ENCODE data around the gene ATP11B.

ATP11B gene

DNA sequence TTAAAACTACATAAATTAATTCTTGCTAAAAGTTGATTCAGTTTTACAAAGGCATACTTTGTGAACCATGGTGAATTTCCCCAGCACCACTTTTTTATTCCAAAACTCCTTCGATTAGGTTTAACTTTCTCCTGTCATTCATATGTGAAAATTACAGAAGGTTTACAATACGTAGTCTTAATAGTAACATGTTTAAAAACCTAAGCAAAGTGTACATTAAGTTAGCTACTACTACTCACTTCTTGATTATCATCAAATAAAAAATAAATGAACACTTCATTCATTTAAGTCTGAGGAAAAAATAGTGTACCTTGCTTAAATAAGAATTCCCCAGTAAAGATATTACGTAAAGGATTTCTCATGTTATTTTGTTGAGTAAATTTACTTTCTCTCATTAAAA, 148.4 kb downstream of the ATP11B start:
- DNase-seq (ENCODE audit: extremely low read depth in 1 of 2, low read depth in 1 of 2) = no peak

DNA sequence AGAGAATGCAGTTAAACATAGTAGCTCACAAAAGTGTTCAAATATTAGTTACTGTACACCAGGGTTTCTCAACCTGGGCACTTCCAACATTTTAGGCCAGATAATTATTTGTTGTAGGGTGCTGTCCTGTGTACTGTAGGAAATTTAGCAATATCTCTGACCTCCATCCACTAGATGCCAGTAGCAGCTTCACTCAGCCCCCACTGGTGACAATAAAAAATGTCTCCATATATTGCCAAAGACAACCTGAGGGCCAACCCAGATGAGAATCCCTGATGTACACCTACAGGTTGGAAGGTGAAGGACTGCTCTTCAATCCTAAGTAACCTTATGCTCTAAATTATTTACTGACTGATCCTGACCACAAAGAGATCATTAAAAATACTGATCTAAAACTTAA, 154.6 kb downstream of the ATP11B start:
- DNase-seq (ENCODE audit: extremely low read depth in 1 of 2, low read depth in 1 of 2) = no peak

DNA sequence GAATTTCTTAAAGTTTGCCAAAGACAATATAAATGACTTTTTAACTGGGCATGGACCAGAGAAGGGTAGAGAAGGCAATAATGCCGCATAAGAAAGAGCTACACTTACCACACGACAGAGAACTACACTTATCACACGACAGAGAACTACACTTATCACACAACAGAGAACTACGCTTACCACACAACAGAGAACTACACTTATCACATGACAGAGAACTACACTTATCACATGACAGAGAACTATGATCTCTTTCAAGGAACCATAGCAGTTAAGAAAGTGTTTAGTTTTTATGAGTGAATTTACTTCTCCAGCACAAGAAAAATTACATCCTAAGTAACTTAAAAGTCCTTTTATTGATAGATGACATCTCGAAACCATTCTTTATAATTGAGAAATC, 155.0 kb downstream of the ATP11B start:
- no peak for DNase-seq (ENCODE audit: extremely low read depth in 1 of 2, low read depth in 1 of 2)

DNA sequence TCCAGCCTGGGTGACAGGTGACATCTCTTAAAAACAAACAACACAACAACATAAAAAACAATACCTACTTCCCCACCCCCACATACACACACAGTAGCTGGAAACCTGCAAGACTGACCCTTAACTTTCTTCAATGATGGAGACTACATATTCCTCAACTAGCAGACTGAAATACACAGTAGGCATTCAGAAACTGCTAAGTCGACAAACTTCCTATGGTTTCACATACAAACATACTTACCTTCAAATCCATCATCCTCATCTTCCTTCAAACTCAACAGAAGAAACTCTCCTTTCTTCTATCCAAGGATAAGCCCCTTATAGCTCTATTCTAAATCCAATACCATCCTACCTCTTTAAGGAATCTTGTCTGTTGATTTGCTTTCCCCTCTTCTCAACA, 156.4 kb downstream of the ATP11B start:
- no peak for DNase-seq (ENCODE audit: extremely low read depth in 1 of 2, low read depth in 1 of 2)

DNA sequence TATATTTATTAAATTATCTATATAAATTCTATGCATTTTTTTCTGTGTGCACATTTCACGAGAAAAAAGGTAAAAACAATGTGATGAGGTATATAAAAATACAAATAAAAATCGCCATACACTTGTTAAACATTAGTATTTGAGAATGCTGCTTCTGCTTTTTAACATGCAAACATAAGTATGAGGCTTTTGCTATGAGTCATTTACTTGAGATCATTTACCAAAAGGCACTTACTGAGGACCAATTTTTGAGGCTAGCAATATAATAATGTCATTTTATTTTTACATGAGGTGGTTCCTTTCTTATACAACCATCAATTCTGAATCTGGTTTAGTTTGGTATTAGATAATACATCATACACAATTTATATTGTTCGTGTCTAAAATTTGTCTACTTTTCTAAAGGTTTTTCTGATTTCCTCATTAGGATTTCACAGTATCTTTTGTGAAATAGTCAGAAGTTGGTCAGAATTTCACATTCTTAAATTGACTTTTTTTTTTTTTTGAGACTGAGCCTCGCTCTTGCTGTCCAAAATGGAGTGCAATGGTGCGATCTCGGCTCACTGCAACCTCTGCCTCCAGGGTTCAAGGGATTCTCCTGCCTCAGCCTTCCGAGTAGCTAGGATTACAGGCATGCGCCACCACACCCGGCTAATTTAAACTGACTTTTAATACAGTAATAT, 161.4 kb downstream of the ATP11B start:
- no peak for DNase-seq (ENCODE audit: extremely low read depth in 1 of 2, low read depth in 1 of 2)

DNA sequence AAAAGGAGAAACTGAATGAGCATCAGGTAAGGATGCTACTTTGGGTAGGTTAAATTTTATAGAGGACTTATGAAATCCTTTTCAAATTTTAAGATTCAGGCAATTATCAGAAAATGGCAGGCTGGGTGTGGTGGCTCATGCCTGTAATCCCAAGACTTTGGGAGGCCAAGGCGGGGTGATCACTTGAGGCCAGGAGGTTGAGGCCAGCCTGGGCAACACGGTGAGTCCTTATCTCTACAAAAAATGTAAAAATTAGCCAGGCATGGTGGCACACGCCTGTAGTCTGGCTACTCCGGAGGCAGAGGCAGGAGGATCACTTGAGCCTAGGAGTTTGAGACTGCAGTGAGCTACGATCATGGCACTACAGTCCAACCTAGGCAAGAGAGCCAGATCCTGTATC, 163.9 kb downstream of the ATP11B start:
- DNase-seq (ENCODE audit: extremely low read depth in 1 of 2, low read depth in 1 of 2) = no peak

DNA sequence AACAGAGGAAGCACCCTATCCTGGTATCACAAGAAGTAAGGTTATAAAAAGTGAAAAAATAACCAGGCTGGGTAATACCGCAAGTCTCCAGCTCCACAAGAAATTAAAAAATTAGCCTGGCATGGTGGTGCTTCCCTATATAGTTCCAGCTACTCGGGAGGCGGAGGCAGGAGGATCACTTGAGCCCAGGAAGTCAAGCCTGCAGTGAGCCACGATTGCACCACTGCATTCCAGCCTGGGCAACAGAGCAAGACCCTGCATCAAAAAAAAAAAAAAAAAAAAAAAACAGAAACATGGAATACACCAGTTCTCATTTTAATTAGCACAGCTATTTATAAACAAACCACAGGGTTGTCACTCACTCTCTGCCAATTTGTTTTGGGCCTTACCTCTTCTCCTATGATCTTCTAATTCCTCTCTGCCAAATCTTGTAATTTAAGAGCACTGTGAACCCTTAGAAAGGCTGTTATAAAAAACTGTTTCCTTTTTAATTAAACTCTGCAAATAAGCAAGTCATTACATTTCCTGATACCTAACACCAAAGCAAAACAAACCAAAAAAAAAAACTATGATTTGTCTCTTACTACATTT, 164.5 kb downstream of the ATP11B start:
- DNase-seq (ENCODE audit: extremely low read depth in 1 of 2, low read depth in 1 of 2) = no peak

DNA sequence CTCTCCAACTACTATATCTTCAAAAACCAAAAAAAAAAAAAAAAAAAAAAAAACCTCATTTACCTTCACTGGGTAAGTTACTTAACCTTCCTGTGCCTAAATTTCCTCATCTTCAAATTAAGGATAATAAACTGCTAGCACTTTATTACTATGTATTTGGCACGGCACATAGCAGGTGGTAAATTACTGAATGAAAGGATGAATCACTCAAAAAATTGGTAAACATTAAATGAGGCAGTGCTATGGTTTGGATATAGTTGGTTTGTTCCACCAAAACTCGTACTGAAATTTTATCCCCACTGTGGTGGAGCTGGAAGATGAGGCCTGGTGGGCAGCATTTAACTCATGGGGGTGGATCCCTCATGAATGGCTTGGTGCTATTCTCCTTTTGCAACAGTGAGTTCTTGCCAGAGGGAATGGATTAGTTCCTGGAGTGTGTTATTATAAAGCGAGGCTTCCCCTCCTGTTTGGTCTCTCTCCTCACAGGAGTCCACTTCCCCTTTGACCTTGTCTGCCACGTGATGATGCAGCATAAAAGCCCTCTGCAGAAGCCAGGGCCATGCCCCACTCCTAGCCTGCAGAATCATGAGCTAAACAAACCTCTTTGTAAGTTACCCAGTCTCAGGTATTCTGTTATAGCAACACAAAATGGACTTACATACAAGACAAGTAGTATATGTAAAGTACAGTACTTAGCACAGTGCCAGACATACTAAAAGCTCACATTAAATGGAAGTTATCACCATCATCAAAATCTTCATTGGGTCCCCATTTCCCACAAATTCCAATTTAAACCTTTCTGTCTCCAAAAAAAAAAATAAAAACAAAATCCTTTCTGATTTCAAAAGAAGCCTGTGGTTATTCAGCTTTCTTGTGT, 166.4 kb downstream of the ATP11B start:
- no peak for DNase-seq (ENCODE audit: extremely low read depth in 1 of 2, low read depth in 1 of 2)

DNA sequence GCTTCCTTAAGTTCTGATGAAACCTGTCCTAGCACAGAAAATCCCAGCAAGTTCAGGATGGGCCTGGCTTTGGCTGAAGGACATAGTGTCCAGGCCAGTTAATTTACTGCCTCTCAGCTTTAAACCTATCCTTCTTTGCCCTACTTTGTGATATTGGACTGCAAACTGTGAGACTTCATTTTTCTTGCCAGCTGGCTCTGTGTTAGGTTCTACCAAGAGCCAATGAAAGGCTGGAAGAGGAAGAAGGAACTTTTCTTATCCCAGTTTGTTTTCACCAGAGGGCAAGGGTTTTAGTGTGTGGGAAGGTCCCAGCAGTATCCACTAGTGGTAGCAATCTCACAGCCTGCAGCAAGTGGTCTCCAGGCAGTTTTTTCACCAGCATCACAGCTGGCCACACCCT, 168.9 kb downstream of the ATP11B start:
- DNase-seq (ENCODE audit: extremely low read depth in 1 of 2, low read depth in 1 of 2) = no peak

DNA sequence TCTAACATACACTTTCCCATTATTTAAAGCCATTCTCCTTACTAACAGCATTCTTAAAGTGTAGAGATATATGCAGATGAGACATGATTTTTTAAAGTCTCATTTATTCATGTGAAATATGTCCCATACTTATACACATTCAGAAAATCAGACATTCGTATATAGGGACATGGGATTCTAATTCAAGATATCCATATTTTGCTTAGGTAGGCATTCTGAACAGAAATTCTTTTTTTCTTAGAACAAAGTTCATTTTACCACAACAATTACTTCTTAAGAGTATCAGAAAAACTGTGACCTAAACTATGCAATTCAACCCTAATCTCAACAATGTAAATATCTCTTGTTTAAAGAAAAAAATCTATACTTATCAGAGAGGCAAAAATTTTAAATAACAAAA, 170.9 kb downstream of the ATP11B start:
- no peak for DNase-seq (ENCODE audit: extremely low read depth in 1 of 2, low read depth in 1 of 2)

DNA sequence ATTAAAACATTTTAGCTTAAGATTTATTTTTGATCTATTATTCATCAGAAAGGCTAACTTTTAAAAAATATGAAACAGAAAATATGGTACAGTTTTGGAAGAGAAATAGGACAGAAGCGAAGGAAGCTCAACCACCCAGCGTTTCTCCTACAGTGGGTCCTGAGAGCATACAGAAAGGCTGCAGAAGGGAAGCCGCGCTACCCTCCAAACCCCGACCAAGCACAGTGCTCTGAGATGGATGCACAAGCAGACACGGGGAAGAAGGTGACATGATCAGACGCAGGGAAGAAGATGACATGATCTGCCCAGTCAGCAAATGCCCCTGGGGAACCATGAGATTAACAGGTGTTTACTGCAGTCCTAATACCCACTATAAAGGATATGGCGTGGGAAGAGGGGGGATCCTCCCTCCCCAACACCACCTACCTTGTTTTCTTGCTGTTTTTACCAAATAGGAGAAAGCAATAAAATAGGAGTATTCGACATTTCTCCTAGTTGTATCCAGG, 172.6 kb downstream of the ATP11B start:
- no peak for DNase-seq (ENCODE audit: extremely low read depth in 1 of 2, low read depth in 1 of 2)

DNA sequence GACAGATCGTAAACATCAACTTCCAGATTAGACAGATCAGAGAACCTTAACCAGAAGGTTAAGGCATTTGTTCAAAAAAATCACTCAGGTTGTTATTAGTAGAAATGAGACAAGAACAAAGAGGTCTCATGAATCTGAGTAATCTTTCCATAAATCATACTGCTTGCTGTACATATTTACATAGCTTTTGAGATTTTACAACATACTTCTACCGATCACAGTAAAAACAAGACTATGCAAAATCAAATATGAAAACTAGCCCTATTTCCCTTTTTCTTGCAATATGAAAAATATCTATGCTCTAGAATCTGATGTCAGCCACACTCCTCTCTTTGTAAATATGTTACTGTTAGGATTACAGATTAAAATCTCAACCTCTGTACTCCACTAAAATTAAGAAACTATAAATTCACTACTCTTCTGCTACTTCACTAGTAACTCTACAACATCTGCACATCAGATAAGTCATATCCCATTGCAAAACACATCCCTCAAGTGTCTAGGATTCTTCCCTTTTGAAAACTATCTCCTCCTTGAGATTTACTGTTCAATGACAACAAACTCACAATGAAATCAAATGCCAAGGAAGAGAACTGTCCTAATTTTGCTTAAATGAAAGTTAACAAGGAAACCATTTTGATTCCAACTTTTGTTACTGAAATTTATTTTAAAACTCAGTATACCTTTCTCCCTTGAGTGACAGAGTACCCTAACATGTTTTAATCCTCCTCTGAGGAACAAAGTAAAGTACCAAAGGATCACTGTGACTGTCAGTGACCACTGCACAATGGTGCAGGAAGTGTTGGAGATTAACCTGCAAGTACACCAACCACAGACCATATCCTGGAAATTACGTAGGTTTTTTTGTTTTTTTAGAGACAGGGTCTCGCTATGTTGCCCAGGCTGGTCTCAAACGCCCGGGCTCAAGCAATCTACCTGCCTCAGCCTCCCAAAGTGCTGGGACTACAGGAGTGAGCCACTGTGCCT, 174.2 kb downstream of the ATP11B start:
- no peak for DNase-seq (ENCODE audit: extremely low read depth in 1 of 2, low read depth in 1 of 2)

DNA sequence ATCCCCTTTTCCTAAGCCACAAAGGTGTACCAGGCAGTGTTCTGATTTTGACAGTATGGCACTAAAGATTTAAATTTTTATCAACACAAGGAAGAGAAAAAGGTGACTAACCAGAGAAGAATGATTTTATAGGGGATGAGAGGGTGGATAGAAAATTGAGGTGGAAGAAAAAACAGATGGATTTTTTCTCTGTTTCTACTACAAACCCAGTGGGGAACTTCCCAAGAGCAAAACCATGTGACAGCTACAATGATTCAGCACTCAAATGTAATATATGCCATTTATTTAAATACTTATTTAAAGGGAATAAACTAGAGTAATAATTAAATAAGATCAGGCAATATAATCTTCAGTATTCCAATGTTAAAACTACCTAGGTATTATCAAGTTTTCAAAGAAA, 176.0 kb downstream of the ATP11B start:
- DNase-seq (ENCODE audit: extremely low read depth in 1 of 2, low read depth in 1 of 2) = no peak

DNA sequence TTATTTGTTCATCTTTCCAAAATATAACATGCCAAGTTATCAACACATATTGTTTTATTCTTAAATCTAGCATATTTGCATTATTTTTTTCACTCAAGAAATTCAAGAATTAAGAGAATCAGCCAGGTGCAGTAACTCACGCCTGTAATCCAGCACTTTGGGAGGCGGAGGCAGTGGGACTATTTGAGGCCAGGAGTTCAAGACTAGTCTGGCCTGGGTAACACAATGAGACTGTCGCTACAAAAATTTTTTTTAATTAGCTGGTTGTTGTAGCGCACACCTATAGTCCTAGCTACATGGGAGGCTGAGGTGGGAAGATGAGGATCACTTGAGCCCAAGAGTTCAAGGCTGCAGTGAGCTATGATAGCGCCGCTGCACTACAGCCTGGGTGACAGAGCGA, 176.5 kb downstream of the ATP11B start:
- DNase-seq (ENCODE audit: extremely low read depth in 1 of 2, low read depth in 1 of 2) = no peak

DNA sequence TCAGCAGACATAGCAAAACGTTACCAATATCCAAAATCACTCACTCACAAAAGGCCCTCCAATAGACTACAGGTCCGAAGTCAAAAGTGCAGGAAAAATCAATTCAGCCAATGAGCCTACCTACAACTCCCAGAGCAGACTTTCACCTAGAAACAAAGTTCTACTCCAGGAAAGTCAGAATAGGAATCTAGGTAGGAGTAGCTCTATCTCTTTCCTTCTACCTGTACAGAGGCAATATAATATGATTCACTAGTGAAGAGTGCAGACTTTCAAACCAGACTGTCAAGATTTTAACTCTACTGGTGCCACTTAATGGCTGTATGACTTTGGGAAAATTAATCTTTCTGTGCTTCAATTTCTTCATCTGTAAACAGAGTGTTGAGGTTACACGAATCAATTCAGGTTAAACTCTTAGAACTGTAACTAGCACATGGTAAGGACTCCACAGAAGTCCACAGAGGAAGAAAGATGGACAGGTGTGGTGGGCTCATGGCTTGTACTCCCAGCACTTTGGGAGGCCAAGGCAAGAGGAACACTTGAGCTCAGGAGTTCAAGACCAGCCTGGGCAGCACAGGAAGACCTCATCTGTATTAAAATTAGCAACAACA, 177.6 kb downstream of the ATP11B start:
- no peak for DNase-seq (ENCODE audit: extremely low read depth in 1 of 2, low read depth in 1 of 2)
